Thymus (tissue), 14 donors: ENCODE measurements around the gene COLEC12. TPM values are rescaled to one million over a fixed set of nuclear protein-coding genes. Genes with fewer than 3 reads are reported as not detected.

ENCODE experiments used
- DNase-seq, 9 donors: peaks; one replicate each; pipeline ENCODE4 v3.0.0-alpha.2; 2013; ENCODE audit warnings: low spot score in 9 of 9, low read depth in 6 of 9, missing footprints in 1 of 9
- H3K27ac ChIP-seq, 2 donors: one replicate each; pipeline ENCODE4 v1.5.1; 2013; ENCODE audit warnings: control low read depth in 1 of 2, low read depth in 1 of 2, low read length in 1 of 2, mild to moderate bottlenecking in 1 of 2, moderate library complexity in 1 of 2
- H3K27me3 ChIP-seq, 2 donors: one replicate each; pipeline ENCODE4 v1.5.1; 2013; ENCODE audit warnings: low read length in 1 of 2; ENCODE audit not compliant: control insufficient read depth in 2 of 2, insufficient read depth in 1 of 2
- H3K36me3 ChIP-seq, 2 donors: one replicate each; pipeline ENCODE4 v1.5.1; 2013; ENCODE audit warnings: low read length in 1 of 2, mild to moderate bottlenecking in 1 of 2, moderate library complexity in 1 of 2; ENCODE audit not compliant: control insufficient read depth in 2 of 2, insufficient read depth in 2 of 2
- H3K4me1 ChIP-seq, 2 donors: one replicate each; pipeline ENCODE4 v1.5.1; 2013; ENCODE audit warnings: low read length in 2 of 2; ENCODE audit not compliant: control insufficient read depth in 2 of 2, insufficient read depth in 2 of 2
- H3K4me3 ChIP-seq, 2 donors: one replicate each; pipeline ENCODE4 v1.5.1; 2013; ENCODE audit warnings: low read length in 2 of 2, control low read depth in 1 of 2, mild to moderate bottlenecking in 1 of 2
- H3K9me3 ChIP-seq, 2 donors: one replicate each; pipeline ENCODE4 v1.5.1; 2013; ENCODE audit warnings: low read length in 1 of 2, mild to moderate bottlenecking in 1 of 2; ENCODE audit not compliant: control insufficient read depth in 2 of 2, insufficient read depth in 1 of 2
- WGBS: extraction: QIAGEN DNeasy Blood & Tissue Kit; methylation state at CpG from one replicate; pipeline ENCODE4 v1.1.7; 2013; 5-methylcytosine and 5-hydroxymethylcytosine counted together
- long read RNA-seq, 10 donors: transcript quantifications; one replicate each; lab custom pipeline, GENCODE V29; 2026
- polyA plus RNA-seq: library from polyadenylated mRNA; stranded (reverse); fragments of 200-250 nt; gene quantifications from one replicate; pipeline ENCODE4 v1.2.3, GENCODE V29; 2013
- total RNA-seq: library from RNA; stranded (reverse); fragments of 120-200 nt; gene quantifications from one replicate; pipeline ENCODE4 v1.2.4, GENCODE V29; 2013
- donor health status: healthy.

Gene COLEC12
- total RNA-seq (5.6 TPM), polyA plus RNA-seq (6.5 TPM)
- long read RNA-seq, donor 1 = 0 reads
- long read RNA-seq, donor 2, full-length matches to known transcripts = 1 of 7 reads
- long read RNA-seq, donor 2, partial matches to known transcripts = 6 of 7 reads
- long read RNA-seq, donor 2, other reads (novel, unspliced or antisense) = 0 of 7 reads
- long read RNA-seq, donor 3, full-length matches to known transcripts = 2 of 2 reads
- long read RNA-seq, donor 3, partial matches to known transcripts = 0 of 2 reads
- long read RNA-seq, donor 3, other reads (novel, unspliced or antisense) = 0 of 2 reads
- long read RNA-seq, donor 4, full-length matches to known transcripts = 3 of 3 reads
- long read RNA-seq, donor 4, partial matches to known transcripts = 0 of 3 reads
- long read RNA-seq, donor 4, other reads (novel, unspliced or antisense) = 0 of 3 reads
- long read RNA-seq, donor 5, full-length matches to known transcripts = 1 of 9 reads
- long read RNA-seq, donor 5, partial matches to known transcripts = 8 of 9 reads
- long read RNA-seq, donor 5, other reads (novel, unspliced or antisense) = 0 of 9 reads
- long read RNA-seq, donor 6, full-length matches to known transcripts = 2 of 9 reads
- long read RNA-seq, donor 6, partial matches to known transcripts = 7 of 9 reads
- long read RNA-seq, donor 6, other reads (novel, unspliced or antisense) = 0 of 9 reads
- long read RNA-seq, donor 7, full-length matches to known transcripts = 2 of 7 reads
- long read RNA-seq, donor 7, partial matches to known transcripts = 5 of 7 reads
- long read RNA-seq, donor 7, other reads (novel, unspliced or antisense) = 0 of 7 reads
- long read RNA-seq, donor 8, full-length matches to known transcripts = 1 of 1 reads
- long read RNA-seq, donor 8, partial matches to known transcripts = 0 of 1 reads
- long read RNA-seq, donor 8, other reads (novel, unspliced or antisense) = 0 of 1 reads
- long read RNA-seq, donor 9, full-length matches to known transcripts = 1 of 1 reads
- long read RNA-seq, donor 9, partial matches to known transcripts = 0 of 1 reads
- long read RNA-seq, donor 9, other reads (novel, unspliced or antisense) = 0 of 1 reads
- long read RNA-seq, donor 10, full-length matches to known transcripts = 1 of 1 reads
- long read RNA-seq, donor 10, partial matches to known transcripts = 0 of 1 reads
- long read RNA-seq, donor 10, other reads (novel, unspliced or antisense) = 0 of 1 reads

GRCh38 chr18:500632-501405 lies at the start of gene COLEC12:
TSS of gene COLEC12 (minus strand) at chr18:500701. CDS start at chr18:500514, 187 bp downstream.
- Histone ChIP-seq H3K4me3 (peak within 1 kb of the TSS; percentile 13 to 29), H3K4me1 (no peaks in the 10 kb centered on the region), H3K27me3 (peaks cover 37 to 46% of the 10 kb centered on the region in 2 donors), H3K27ac (no peak within 1 kb of the TSS), H3K36me3 (no peaks in the 10 kb centered on the region), H3K9me3 (no peaks in the 10 kb centered on the region)
- DNase-seq = no peak
- WGBS = 4% methylated on average over 75 of the region's 75 CpGs

GRCh38 chr18:549967-550366 lies 49.5 kb upstream of the COLEC12 start:
- 80% methylated on average over 3 of the region's 3 CpGs for WGBS
- Histone ChIP-seq H3K36me3 (no peaks in the 10 kb centered on the region), H3K27me3 (no peaks in the 10 kb centered on the region), H3K27ac (no peak overlapping the region), H3K4me3 (no peak overlapping the region), H3K4me1 (no peaks in the 10 kb centered on the region), H3K9me3 (peaks cover 0 to 3% of the 10 kb centered on the region in 2 donors)
- DNase-seq = no peak

- Histone ChIP-seq H3K27me3 (no peaks in the 10 kb centered on the region), H3K4me3 (no peak overlapping the region), H3K4me1 (no peaks in the 10 kb centered on the region), H3K9me3 (no peaks in the 10 kb centered on the region), H3K36me3 (no peaks in the 10 kb centered on the region), H3K27ac (no peak overlapping the region)
- DNase-seq = no peak
- 92% methylated on average over 4 of the region's 4 CpGs for WGBS
These were observed 43.1 kb upstream of the COLEC12 start for GRCh38 chr18:543447-544078.

GRCh38 chr18:533995-534601 lies 33.6 kb upstream of the COLEC12 start:
- Histone ChIP-seq H3K4me1 (no peaks in the 10 kb centered on the region), H3K9me3 (no peaks in the 10 kb centered on the region), H3K4me3 (no peak overlapping the region), H3K27ac (no peak overlapping the region), H3K36me3 (no peaks in the 10 kb centered on the region), H3K27me3 (no peaks in the 10 kb centered on the region)
- WGBS = 95% methylated on average over 6 of the region's 6 CpGs
- no peak for DNase-seq

GRCh38 chr18:532632-533031 lies 32.1 kb upstream of the COLEC12 start:
- H3K9me3 ChIP-seq = no peaks in the 10 kb centered on the region
- H3K36me3 ChIP-seq = no peaks in the 10 kb centered on the region
- no peak overlapping the region for H3K4me3 ChIP-seq
- H3K27ac ChIP-seq = no peak overlapping the region
- DNase-seq = no peak
- no peaks in the 10 kb centered on the region for H3K4me1 ChIP-seq
- H3K27me3 ChIP-seq = no peaks in the 10 kb centered on the region

GRCh38 chr18:532018-532417 lies 31.5 kb upstream of the COLEC12 start:
- DNase-seq = no peak

GRCh38 chr18:527146-527545 lies 26.6 kb upstream of the COLEC12 start:
- Histone ChIP-seq H3K4me3 (no peak overlapping the region), H3K36me3 (no peaks in the 10 kb centered on the region), H3K4me1 (no peaks in the 10 kb centered on the region), H3K27me3 (no peaks in the 10 kb centered on the region), H3K9me3 (no peaks in the 10 kb centered on the region), H3K27ac (no peak overlapping the region)
- 39% methylated on average over 1 of the region's 1 CpG for WGBS
- DNase-seq = no peak

More at GRCh38 chr18:532018-532417, 31.5 kb upstream of the COLEC12 start:
- Histone ChIP-seq H3K4me3 (no peak overlapping the region), H3K4me1 (no peaks in the 10 kb centered on the region), H3K36me3 (no peaks in the 10 kb centered on the region), H3K27me3 (no peaks in the 10 kb centered on the region), H3K9me3 (no peaks in the 10 kb centered on the region), H3K27ac (no peak overlapping the region)
- 86% methylated on average over 4 of the region's 4 CpGs for WGBS

GRCh38 chr18:526681-527080 lies 26.2 kb upstream of the COLEC12 start:
- H3K4me3 ChIP-seq = no peak overlapping the region
- no peak overlapping the region for H3K27ac ChIP-seq

More at GRCh38 chr18:526681-527080, 26.2 kb upstream of the COLEC12 start:
- WGBS = 92% methylated on average over 2 of the region's 2 CpGs
- no peaks in the 10 kb centered on the region for H3K4me1 ChIP-seq
- H3K27me3 ChIP-seq = no peaks in the 10 kb centered on the region
- no peak for DNase-seq
- H3K36me3 ChIP-seq = no peaks in the 10 kb centered on the region
- H3K9me3 ChIP-seq = no peaks in the 10 kb centered on the region
